ENCODE results near the gene PPP1R13B.

Gene PPP1R13B

DNA sequence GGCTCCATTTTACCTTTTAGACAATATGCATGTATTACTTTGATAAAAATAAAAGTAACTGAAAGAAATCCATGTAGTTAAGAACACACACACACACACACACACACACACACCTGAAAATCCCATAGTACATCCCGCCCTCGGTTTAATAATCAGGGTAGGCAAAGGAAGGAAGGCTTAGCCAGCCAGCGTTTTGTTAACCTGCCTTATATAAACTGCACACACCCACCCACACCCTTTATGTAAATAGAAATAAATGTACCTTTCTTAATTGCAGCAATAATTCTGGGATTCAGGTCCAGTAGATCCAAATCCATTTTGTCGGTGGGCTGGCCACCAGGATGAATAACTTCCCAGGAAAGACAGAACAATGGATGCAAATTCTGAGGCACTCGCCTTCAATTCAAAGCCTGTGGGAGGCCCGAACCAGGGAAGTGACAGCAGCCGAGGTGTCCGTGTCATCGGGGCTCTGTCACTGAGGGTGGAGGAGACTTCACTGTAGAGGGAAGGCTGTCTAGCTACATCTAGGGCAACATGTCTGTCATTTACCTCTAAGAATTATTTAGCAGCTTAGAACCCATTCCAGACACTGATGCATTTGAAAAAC, 136.5 kb downstream of the PPP1R13B start:
- no peak for DNase-seq

DNA sequence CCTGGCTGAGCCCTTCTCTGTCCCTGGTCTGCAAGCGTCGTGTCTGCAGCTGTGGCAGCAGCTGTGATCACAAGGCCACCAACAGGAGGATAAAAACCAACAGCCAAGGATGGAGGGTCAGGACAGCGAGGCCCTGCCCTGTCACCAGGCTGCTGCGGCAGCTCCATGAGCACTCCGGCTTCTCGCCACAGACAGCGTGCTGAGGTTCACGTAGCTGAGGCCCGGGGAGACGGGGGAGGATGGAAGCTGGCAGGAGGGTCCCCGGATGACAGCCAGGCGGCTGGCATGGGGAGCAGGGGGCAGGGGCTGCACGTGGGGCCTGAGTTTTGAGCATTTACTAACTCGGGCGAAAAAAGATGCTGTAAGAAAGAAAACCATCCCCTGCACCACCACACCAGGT, 137.6 kb downstream of the PPP1R13B start:
- no peak for DNase-seq

DNA sequence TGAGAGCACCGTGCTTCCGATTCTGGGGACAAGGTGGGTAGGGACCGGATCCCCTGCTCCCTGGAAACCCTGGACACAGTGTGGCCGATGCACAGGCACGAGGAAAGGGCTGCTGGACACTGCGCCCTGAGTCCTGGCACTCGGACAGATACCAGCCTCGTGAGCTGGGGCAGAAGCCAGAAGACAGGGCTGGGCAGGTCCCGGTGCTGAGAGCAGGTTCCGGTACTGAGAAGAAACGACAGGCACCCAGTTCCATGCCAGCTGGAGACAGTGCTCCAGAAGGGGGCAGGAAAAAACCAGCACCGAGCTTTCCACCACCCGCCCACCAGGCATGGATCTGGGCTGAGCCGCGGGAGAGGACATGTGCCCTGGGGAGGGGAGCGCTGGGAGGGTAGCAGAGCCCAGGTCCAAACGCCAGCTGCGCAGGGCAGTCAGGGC, 138.6 kb downstream of the PPP1R13B start:
- no peak for DNase-seq

DNA sequence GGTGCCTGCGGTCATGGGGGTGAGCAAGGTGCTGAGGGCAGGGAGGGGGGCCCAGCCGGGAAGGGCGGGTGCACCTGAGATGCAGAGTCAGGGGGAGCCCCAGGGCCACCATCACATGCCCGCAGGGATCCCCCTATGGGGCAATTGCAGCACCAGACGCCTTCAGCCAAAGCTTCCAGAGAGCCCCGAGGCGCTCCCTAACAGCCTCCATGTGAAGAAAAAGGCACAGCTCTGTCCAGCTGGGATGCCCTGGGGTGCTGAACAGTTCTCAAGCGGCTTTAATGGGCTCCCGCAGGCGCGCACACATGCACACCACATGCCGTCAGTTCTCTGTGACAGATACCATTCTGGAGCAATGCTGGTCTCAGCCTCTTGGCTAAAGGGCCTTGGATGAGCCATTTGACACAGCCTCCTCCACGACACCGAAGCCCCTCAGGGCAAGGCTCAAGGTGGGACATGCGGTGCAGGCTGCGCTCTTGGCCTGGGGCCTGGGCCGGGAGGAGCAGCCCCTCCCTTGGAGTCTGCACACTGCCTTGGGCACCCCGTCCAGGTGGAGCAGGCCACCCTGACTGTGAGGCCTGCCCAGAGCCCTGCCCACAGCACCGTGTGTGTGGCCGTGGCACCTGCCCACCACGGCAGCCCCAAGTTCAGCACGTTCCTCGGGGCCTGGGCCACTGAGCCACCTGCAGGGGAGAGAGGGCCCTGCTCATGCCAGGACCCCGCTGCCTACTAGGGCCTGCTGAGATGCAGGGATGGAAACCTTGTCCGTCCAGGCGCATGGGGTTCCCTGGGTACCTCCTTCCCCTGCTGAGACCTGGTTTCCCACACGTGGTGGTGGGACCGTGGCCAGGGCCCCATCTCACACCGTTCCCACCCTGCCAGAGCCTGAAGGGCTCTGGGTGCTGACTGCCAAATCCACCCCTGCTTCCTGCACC, 139.8 kb downstream of the PPP1R13B start:
- peak; percentile 84 for DNase-seq

DNA sequence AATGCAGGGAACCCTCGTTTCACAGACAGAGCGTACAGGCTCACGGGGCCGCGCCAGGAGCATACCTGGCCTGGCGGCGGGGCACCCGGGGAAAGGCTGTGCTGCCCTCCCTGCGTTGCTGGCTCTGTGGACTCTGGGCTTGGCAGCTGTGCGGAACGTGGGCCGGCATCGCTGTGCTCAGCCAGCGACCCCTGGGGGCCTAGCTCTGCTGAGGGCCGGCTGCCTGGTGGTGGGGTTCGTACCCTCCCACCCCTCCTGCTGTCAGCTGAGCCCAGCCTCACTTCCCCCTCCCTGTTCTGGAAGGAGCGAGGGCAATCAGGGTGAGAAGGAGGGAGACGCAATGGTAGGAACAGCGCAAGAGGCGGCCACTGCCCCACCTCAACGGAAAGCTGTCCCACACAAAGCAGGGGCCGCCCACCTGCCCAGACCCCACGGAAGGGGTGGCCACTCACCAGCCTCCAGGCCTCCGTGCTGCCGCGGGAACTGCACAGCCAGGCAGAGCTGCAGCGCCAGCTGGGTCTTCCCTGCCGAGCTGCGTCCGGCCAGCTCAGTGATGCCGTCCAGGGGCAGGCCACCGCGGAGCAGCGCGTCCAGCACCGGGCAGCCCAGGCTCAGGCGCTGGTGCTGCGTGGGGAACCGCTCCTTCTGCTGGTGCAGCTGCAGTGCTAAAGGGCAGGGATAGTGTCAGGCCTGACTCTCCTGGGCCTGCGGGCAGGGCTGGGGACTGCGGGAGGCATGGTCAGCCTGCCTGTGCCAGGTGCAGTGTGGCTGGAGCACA, 140.6 kb downstream of the PPP1R13B start:
- no peak for DNase-seq

DNA sequence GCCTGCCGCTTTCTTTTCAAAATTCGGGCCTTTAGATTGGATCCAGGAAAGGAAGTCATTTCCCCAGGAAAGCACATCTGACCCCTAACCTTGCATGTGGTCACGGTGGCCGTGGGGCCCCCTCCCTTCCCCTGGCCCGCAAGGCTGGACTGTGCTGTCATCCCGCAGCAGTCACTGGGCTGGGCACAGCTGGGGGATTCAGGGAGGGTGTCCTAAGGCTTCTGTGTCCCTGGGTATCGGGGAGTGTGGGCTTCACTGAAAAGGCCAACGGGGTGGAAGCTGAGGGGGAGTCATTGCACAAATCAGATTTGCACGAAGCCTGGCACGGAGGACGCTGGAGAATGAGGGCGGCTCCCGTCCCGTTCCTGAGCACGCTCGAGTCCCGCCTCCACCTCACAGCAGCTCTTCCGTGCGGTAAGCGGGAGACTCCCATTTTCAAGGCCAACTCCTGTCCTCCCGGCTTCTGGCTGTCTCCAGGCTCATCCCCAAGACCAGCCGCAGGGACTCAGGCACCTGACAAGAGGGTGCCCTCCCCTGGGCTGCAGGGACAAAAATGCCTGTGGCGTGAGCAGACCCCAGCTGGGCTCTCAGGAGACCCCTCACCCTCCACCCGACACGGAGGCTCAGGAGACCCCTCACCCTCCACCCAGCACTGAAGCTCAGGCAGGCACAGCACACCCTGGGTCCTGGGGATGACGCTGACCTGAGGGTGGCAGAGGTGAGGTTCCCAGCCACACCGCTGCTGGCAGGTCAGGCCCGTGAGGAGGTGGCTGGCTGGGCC, 141.7 kb downstream of the PPP1R13B start:
- no peak for DNase-seq

DNA sequence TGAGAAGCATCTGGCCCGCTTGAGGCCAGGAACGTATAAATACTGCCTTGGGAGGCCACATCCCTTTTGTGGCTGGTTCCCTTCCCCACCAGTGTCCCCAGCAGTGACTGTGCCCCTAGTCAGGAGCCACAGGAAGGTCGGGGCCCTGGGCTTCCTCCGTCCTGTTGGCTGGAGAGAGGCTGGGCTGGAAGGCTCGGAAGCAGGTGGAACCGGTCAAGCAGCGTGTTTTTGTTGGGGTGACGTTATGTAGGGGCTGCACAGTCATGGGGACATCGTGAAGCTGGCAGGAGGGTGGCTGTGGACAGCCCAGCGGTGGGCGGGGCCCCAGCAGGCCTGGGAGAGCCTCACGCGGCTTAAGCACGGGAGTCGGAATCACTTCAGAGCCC, 142.3 kb downstream of the PPP1R13B start:
- no peak for DNase-seq

DNA sequence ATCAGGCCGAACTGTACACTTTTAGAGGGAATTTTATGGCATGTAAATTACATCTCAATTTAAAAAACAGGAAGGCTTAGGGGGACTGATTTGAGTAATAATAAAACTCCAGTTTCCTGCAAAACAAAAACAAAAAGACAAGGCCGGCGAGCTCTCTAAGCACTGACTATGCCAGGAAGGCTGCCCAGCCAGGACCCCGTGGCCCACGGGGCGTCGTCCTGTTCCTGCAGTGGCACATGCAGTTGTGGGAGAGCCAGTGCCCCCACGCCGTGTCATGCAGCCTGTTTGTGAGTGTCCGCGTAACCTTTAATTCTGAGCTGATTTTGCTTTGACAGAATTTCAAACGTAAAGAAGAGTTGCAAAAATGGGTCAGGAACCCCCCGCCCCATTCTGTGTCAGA, 142.7 kb downstream of the PPP1R13B start:
- DNase-seq, result no peak

DNA sequence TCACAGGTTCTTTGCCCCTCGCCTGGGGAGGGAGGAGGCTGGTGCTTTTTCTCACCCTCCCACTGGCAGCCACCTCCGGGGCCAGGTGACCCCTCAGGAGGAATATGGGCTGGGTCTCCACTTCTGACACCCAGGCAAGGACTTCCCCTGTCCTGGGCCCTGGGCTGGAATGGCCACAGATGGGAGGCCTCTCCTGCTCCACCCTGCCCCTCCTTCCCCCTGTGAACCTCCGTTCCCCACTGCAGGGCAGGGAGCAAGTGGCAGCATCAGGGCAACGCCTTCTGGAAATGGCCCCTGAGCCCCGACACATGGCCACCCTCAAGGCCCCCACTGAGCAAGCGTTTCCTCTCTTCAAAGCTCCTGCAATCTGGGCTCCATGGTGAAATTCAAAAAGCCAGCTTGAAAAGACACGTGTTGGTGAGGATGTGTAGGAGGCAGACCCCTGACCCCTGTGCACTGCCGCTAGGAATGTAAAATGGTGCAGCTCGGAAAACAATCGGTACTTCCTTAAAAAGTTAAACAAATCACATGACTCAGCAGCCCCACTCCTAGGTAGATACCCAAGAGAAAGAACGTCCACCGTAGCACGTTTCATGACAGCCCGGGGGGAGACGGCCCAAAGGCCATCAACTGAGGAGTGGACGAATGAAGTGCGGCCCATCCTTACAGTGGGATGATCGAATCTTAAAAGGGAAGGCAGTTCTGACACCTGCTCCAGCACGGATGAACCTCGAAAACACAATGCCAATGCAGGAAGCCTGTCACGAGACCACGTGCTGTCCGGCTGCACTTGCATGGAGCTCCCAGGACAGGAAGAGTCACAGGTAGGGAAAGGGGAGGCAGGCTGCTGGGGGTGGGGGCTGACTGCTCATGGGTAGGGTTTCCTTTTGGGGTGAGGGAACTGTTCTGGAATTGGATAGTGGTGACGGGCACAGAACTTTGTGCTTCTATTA, 143.7 kb downstream of the PPP1R13B start:
- DNase-seq, result no peak

DNA sequence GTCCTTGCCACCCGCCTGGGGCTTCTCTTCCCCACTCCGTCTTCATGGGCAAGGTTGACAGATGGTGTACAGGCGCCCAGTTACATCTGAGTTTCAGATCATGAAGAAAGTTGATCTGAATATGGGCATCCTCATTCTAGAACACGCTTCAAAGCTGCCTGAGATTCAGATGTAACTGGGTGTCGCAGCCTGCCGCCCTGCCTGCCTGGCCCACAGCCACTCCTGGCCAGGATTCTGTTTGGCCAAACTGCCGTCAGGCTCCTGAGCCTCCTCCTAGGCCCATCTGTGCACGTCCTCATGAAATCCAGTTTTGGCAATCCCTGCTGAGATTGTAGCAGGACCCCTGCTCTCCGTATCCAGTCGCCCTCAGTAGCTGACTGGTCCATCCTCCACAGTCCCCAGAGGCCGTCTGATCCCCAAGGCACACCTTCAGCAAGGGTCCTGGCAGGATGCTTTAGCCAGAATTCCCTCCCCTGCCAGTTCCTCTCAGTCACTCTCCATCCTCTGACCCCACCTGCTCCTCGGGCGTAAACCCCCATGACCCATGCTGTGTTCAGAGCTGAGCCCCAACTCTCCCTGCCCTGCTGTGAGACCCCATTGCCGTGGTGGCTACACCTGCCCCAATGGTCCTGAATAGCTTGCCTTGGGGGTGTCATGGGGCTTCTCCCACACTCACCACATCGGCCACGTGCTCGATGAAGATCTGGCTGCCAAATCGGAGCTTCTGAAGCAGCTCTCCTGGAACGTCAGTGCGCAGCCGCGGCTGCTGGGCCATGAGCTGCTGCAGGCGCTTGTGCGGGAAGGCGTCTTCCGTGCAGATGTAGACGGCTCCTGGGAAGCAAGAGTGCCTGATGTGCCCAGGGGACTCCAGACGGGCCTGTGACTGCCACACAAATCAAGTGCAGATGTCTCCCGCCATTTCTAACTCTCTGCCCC, 144.6 kb downstream of the PPP1R13B start:
- no peak for DNase-seq

DNA sequence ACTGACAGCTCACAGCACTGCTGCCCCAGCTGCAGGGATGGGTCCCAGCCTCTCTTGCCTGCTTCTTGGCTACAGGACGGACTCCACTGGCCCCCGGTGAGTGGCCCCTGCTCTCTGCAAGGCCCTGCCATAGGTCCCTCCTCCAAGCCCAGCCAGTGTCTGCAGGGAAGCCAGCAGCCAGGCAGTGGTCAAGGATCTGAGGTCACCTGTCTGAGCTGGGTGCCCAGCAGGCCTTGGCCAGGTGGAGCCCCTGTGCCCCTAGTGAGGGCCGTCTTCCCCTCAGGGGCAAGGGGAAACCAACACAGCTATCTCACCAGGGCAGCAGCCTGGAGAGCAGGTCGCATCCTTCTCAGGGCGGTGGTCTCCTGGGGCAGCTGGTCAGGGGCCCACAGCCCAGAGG, 145.3 kb downstream of the PPP1R13B start:
- DNase-seq, result no peak

DNA sequence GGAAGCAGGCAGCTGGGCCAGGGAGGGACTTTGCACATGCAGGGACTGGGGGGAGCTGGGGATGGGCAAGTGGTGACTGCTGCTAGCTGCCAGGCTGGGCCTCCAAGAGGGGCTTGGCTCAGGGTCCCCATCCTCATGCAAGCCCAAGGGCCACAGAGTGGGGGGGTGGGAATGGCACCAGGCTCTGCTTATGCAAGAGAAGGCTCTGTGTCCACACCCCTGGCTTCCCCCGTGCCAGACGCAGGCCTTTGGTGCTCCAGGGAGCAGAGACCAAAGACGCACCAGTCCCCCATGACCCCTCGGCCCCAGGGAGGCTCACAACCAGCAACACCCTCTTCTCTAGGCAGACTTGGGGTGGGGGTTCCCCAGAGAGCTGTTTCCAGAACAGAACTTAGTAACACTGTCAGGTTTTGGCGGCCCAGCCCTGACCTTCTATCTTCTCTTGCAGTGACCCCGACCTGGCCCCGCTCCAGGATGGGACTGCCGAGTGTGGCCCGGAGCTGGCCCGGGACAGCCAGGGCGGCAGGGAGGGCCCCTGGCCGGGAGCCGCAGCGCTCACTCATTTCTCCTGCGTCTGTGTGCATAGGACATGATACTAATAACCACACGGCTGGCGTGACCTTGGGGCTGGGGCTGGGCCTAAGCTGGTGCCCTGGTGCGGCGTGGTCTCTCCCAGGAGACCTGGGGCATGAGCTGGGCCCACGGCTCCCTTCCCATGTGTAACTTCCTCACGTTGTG, 146.5 kb downstream of the PPP1R13B start:
- DNase-seq, result no peak

DNA sequence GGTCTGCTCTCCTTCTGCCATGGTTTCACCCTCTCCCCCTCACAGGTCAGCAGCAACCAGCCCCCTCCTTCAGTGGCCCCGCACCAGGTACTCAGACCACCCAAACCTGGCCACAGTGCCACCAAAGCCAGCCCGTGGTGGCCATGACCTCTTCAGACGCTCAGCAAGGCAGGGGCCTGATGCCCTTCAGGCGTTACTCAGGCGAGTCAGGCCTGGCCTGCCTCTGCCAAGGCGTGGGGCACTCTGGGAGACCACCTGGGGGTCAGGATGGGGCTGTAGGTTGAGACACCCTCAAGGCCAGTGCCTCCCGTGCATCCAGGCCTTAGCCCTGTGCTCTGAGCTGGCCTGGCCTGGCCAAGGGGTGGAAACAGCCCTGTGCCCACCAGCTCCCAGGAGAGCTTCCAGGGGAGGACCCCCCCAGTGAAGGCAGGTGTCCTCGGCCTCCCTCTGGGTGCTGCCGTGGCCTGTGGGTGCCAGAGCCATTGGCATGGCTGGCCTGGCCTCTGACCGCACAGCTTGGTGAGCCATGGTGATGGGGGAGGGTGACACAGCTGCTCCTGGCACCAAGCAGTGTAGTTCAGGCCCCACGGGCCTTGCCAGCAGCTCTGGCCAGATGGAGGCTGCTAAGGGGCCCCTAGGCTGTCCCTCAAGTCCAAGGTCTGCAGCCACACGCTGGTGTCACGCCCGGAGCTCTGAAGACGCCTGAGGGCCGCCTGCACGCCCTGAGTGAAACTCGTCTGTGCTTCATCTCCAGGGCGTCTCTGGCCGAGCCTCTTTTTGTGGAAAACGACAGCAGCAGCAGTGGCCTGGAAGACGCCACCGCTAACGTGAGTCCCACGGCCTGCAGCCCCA, 147.2 kb downstream of the PPP1R13B start:
- DNase-seq, result no peak

DNA sequence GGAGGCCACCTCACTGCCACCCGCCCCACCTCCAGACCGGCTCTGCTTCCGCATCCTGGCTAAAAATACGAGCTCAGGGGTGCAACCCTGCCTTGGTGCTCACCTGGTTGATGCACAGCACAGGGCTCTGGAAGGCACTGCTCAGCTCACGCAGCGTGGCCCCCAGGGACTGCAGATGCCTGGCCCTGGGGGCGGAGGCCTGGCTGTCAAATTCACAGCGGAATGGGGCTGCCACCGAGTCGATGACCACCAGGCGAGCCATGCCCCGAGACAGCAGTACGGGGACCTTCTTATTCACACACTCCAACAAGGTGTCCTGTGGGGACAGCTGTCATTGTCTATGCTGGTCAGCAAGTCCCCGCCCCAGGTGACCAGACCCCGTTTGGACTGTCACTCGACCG, 148.1 kb downstream of the PPP1R13B start:
- DNase-seq, result no peak

DNA sequence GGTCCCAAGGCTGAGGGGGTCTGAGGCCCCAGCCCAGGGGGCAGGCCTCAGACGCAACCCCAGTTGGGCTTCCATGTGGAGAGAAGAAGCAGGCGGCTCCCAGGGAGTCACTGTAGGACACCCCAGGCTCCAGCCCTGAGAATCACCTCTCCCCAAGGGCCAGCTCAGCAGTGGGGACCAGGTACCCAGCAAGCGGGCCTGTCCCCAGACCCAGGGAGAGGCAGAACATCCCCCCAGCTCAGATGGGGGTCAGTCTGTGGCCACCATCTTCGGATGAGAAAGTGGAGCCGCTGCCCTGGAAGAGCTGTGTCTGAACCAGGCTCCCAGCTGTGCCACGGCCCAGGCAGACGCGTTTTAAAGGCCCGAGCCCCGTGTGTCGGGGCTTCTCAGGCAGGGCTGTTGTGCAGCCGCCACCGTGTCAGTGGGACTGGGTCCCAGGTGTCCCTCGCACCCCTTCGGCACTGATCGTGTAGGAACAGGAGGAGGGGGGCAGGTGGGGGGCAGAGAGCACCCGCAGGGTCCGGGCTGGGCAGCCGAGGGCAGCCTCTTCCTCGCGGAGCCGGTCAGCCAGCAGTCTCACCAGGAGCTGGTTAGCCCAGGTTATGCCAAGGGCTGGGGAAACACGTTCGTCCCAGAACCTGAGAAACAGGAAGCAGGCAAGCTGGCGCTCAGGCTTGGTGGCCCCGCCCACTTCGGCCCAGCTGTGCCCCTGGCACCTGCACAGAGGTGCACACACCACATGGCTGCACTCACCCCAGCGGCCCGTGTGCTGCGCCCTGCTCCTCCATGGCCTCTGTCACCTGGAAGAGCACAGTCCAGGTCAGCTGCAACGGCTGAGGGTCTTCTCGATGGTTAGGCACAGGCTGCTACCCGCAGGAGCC, 148.8 kb downstream of the PPP1R13B start:
- no peak for DNase-seq

DNA sequence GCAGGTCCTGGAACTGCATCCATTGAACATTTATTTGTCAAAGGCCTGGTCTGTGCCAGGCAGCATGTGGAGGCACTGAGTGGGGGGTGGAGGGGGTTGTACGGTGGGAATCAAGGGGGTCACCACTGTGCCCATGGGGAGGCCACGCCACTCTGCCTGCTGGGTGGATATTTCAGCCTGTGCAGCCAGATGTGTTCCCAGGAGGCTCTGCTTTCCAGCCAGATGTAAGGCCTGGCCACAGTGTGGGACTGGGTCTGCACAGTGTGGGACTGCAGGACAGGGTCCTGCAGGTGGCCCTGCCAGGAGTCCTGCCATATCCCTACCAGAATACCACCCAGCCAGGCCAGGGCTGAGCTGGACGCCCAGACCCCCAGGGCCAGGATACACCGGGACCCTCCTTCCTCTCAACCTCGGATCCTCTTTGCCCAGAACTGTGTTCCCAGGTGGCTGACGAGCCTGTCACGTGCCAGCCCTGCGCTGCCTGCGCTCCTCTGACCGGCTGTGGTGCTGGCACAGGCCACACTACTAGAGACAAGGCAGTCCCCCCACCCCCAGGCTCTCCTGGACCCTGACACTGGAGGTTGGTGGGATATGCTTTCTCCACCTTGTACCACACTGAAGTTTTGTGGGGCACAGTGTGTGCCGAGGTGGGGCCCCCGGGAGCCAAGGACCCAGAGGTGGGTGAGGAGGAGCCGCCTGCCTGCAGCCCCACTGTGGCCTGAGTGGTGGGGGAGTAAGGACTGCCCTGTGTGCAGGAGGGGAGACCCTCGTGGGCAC, 149.6 kb downstream of the PPP1R13B start:
- no peak for DNase-seq

DNA sequence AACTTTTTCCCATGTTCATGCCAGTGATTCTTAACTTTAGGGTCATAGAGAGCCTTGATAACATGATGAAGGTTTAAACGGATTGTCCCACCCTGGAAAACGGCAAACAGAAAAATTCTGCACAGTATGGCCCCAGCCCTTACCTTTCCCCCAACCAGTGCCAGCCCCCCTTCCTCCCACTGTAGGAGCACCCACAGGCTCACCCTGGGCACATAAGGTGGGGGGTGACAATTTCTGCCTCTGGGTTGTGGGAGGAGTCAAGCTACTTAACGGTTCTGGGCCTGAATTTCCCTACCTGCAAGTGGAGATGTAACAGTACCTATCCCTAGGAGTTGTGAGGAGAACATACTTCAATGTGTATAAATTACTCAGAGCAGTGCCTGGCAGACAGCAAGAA, 150.2 kb downstream of the PPP1R13B start:
- DNase-seq, result no peak
